ENCODE data around the gene ULK1.
A peak's percentile ranks its signal among the peaks of the same experiment; 100 is the strongest.
"Not testable (repeated sequence)": the region's sequence is repeated elsewhere in the genome, so short reads cannot be mapped to it uniquely, and the experiment has no call there.

ULK1 gene

DNA sequence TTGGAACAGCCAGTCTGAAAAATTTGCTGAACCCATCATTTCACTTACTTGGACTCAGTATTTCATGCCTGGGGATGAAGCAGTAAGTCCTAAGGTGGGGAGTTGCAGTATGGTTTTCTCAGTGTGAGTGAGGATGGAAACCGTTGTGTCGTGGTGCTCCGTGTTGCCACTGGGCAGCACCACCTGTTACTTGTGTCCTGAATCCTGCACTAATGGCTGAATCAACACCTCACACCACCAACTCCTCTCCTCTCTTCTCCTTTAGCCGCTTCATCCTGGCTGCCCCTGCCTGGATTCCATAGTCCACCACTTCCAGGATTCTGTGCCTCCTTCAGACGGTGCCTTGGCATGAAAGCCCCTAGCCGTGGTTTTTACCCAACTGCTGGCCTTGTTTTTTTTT lies 52.3 kb downstream of the ULK1 start:
- no peak for DNase-seq

- no peak for DNase-seq
These were observed 53.1 kb downstream of the ULK1 start for GRCh38 chr12:131947482-131948027.

GRCh38 chr12:131948166-131948712 lies 53.8 kb downstream of the ULK1 start:
- no peak for DNase-seq

- not testable (repeated sequence) for DNase-seq
These were observed 54.5 kb downstream of the ULK1 start for GRCh38 chr12:131948713-131949430.

DNA sequence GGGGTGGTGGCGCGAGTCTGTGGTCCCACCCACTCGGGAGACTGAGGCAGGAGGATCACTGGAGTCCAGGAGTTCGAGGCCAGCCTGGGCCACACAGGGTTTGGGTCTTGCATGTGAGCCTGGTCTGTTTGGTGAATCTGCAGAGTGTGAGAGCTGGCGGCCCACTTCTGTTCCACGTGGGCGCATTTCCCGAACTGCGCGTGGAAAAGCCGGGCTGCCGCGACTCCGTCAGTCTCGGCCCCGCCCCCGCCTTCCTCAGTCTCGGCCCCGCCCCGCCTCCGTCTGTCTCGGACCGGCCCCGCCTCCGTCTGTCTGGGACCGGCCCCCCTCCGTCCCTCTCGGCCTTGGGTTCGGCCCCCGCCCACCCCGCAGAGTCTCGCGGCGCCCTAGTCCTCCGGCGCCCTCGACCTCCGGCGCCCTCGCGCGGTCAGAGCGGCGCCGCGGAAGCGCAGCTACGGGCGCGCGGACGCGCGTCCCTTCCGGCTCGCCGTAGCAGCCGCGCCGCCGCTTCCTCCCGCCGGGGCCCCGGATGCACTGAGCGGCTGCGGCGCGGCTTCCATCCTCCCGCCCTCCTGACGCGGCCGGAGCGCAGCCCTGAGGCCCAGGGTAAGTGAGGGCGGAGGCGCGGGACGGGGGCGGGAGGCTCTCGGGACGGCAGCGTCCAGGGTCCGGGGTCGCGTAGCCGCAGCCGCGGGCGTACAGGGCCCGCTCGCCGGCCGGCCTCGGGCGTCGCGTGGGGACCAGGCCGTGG lies 55.2 kb downstream of the ULK1 start, which contains the start of gene EP400:
Gene EP400 (plus strand): TSS at position 512 of the 751 bp plus-strand sequence. CDS start 10,678 bp downstream, outside the sequence.
- peak; percentile 93 for DNase-seq

DNA sequence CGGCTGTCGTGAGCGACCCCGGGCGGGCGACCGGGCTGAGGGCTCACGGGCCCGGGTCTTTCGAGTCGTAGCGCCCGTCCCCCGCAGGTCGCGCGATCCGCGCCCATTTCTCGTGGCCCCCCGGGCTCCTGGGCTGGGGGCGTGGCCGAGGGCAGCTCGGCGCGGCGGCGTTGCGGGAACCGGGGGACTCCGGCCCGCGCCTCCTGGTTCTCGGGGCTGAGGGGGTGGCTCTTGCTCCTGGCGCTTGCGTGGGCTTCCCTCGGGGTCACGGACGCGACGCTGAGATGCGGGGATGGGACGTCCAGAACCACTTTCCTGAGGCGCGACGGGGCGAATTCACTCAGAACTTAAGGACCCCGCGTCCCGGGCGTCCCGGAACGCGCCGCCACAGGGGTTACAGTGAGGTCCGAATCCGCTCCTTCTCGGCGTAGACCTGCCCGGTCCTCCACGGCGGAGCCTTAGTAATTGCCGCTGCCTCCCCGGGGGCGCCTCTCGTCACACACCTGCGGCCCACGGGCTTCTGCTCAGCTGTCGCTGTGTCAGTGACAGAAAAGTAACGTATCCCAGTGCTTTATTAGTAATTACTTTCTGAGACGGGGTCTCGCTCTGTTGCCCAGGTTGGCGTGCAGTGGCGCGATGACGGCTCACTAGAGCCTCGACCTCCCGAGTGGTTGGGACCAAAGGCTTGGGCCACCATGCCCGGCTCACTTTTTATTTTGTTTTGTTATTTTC lies 55.9 kb downstream of the ULK1 start:
- peak; percentile 37 for DNase-seq

DNA sequence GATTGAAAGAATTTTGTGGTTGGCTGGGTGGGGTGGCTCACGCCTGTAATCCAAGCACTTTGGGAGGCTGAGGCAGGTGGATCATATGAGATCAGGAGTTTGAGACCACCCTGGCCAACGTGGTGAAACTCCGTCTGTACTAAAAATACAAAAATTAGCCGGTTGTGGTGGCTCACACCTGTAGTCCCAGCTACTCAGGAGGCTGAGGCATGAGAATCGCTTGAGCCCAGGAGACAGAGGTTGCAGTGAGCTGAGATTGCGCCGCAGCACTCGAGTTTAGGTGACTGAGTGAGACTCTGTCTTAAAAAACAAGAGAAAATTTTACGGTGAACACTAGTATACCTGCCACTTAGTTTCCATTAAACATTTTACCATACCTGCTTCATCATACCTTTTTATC lies 59.4 kb downstream of the ULK1 start:
- DNase-seq, result not testable (repeated sequence)

DNA sequence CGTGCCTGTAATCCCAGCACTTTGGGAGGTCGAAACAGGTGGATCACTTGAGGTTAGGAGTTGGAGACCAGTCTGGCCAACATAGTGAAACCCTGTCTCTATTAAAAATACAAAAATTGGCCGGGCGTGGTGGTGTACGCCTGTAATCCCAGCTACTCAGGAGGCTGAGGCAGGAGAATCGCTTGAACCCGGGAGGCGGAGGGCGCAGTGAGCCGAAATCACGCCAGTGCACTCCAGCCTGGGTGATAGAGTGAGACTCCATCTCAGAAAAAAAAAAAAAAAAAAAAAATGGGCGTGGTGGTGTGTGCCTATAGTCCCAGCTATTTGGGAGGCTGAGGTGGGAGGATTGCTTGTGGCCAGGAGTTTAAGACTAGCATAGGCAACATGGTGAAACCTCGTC lies 60.0 kb downstream of the ULK1 start:
- DNase-seq, result not testable (repeated sequence)

DNA sequence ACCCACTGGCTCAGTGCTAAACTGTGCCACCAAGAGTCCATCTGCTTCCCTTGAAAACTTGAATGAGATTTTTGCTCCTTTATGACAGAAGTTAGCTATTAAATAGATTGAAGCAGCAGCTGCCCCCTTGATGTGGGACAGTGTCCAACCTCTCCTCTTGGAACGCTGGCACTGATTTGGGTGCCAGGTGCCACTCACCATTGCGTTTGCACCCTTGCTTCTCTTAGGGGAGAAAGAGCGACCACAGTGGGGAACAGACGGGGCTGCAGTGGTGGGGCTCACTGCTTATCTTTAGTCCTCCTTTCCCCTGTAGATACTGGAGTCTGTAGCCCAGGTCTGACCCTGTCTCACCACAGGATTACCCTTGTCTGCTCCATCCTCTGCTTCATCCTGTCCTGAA lies 64.7 kb downstream of the ULK1 start:
- no peak for DNase-seq

GRCh38 chr12:131959641-131960589 lies 65.5 kb downstream of the ULK1 start:
- no peak for DNase-seq

DNA sequence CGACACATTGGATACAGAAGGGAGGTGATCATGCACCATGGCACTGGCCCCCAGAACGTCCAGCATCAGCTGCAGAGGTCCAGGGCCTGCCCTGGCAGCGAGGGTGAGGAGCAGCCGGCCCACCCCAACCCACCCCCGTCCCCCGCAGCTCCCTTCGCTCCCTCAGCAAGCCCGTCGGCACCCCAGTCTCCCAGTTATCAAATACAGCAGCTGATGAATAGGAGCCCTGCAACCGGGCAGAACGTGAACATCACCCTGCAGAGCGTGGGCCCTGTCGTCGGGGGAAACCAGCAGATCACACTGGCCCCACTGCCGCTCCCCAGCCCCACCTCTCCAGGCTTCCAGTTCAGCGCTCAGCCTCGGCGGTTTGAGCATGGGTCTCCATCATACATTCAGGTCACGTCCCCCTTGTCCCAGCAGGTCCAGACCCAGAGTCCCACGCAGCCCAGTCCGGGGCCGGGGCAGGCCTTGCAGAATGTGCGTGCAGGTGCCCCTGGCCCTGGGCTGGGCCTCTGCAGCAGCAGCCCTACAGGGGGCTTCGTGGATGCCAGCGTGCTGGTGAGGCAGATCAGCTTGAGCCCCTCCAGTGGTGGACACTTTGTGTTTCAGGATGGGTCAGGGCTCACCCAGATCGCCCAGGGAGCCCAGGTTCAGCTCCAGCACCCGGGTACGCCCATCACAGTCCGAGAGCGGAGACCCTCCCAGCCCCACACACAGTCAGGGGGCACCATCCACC lies 66.3 kb downstream of the ULK1 start:
- not testable (repeated sequence) for DNase-seq

GRCh38 chr12:131961328-131961727 lies 66.9 kb downstream of the ULK1 start:
- DNase-seq, result not testable (repeated sequence)

DNA sequence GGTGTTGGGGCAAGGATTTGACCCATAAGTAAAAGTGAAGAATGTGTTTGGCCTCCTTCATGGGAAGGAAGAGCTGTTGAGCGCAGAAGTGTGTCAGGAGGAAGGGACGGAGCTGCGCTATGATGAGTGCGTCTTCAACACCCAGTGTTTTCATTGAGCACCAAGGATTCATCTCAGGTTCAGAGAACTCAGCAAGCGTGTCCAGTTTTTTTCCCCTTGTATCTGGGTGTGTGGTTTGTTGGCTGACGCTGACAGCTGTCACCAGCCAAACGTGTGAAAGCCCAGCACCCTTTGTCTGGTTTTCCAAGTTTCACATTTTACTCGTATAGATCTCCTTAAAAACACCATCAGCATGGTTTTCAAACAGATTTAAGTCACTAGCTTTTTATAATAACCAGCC lies 67.6 kb downstream of the ULK1 start:
- DNase-seq, result no peak

GRCh38 chr12:131963381-131963780 lies 69.0 kb downstream of the ULK1 start:
- DNase-seq, result no peak

DNA sequence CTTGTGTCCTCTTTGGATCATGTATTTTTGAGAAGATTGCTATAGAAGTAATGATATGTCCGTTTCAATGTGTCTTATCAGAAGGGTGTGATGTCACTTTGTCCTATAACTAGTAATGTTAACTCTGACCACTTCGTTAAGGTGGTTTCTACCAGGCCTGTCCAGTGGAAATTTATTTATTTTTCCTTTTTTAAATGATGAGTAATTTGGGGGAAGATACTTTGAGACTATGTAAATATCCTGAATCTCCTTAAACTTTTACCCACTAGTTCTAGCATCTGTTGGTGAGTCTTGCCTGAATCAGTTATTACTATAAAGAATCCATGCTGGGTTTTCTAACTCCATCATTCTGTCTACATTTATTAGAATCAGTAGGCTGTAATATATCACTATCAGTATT lies 70.7 kb downstream of the ULK1 start:
- DNase-seq, result no peak

- DNase-seq, result no peak
These were observed 76.8 kb downstream of the ULK1 start for GRCh38 chr12:131971226-131971625.

Data from stimulated activated CD4-positive, alpha-beta T cell treated with anti-CD3 and anti-CD28 coated beads, Interleukin-4, amount 100 ng/mL, for 24 hours (primary cell).